GM12865 (cell line): ENCODE data around the gene MED15.

ENCODE experiments used
- DNase-seq: peaks from one replicate; pipeline ENCODE4 v3.0.0; 2010; ENCODE audit warnings: low read depth
- H3K4me3 ChIP-seq: 2 replicates; pipeline ENCODE4 v1.5.1; 2011; ENCODE audit warnings: mild to moderate bottlenecking, low read depth, low read length, control low read depth
- CTCF ChIP-seq: IDR thresholded peaks from 2 replicates; pipeline ENCODE4 v1.5.1; 2011; ENCODE audit warnings: low read length, control low read depth, low read depth, inconsistent platforms; ENCODE audit not compliant: insufficient read depth; ENCODE audit errors: missing control alignments

Gene MED15

GRCh38 chr22:20580611-20581502, 73.4 kb downstream of the MED15 start:
- DNase-seq = no peak
- TF ChIP-seq CTCF = no peak
- no peak overlapping the region for H3K4me3 ChIP-seq

GRCh38 chr22:20581503-20582170, 74.2 kb downstream of the MED15 start:
- H3K4me3 ChIP-seq = no peak overlapping the region
- DNase-seq = no peak
- no peak for TF ChIP-seq CTCF

- no peak overlapping the region for H3K4me3 ChIP-seq
- no peak for TF ChIP-seq CTCF
- DNase-seq = no peak
Observed at GRCh38 chr22:20582171-20582511, 74.7 kb downstream of the MED15 start.

GRCh38 chr22:20582520-20583361, 75.3 kb downstream of the MED15 start:
- no peak for DNase-seq
- TF ChIP-seq CTCF = no peak
- no peak overlapping the region for H3K4me3 ChIP-seq

- DNase-seq = no peak
- no peak overlapping the region for H3K4me3 ChIP-seq
- TF ChIP-seq CTCF = no peak
Observed at GRCh38 chr22:20583471-20583922, 76.1 kb downstream of the MED15 start.

GRCh38 chr22:20584029-20584871, 76.8 kb downstream of the MED15 start:
- no peak for TF ChIP-seq CTCF
- no peak overlapping the region for H3K4me3 ChIP-seq
- no peak for DNase-seq
